HG02938 (cell line): ENCODE measurements around the gene ACSF2.
A peak's percentile ranks its signal among the peaks of the same experiment; 100 is the strongest.

Source experiments
- ATAC-seq: cut with Tn5 transposase; IDR thresholded peaks from one replicate; pipeline ENCODE4 v1.9.1; 2021; ENCODE audit warnings: mild to moderate bottlenecking, moderate library complexity; ENCODE audit not compliant: unreplicated experiment

The ACSF2 gene

DNA sequence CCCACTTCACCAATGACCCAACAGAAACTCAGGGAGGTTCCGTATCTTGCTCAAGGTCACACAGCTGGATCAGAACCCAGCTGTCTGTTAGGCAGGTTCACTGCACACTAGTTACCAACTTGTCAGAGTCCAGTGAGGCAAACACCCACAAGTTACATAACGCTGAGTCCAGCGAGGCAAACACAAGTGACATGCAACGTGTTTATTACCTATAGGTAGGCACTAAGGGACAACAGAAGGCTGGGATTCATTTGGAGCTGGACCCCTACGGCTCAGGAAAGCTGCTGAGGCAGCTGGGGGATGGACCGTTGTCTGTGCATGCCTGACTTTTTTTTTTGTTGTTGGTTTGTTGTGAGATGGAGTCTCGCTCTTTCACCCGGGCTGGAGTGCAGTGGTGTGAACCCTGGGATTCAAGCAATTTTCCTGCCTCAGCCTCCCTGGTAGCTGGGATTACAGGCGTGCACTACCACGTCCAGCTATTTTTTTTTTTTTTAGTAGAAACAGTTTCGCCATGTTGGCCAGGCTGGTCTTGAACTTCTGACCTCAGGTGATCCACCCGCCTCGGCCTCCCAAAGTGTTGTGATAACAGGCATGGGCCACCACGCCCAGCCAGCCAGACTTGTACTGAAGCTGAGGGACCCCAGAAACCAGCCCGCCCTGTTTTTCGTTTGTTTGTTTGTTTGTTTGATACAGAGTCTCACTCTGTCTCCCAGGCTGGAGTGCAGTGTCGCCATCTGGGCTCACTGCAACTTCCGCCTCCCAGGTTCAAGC, 50.7 kb downstream of the ACSF2 start:
- no peak for ATAC-seq

DNA sequence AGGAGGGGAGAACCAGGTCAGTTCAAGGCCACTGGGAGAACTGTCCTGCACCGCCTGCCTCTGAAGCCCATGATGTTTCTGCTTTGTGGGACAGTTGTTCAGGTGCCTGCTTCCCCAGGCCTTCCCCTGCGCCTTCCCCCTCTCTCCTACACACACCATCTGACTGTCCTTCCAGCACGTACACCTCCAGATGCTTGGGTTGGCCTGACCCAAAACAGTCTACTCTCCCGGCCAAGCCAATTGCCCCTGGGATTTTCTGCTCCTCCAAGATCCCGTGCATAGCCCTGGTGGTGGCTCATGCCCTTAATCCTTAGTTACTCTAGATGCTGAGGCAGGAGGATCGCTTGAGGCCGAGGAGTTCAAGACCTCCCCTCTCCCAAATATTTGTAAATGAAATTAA, 52.0 kb downstream of the ACSF2 start:
- ATAC-seq = no peak

DNA sequence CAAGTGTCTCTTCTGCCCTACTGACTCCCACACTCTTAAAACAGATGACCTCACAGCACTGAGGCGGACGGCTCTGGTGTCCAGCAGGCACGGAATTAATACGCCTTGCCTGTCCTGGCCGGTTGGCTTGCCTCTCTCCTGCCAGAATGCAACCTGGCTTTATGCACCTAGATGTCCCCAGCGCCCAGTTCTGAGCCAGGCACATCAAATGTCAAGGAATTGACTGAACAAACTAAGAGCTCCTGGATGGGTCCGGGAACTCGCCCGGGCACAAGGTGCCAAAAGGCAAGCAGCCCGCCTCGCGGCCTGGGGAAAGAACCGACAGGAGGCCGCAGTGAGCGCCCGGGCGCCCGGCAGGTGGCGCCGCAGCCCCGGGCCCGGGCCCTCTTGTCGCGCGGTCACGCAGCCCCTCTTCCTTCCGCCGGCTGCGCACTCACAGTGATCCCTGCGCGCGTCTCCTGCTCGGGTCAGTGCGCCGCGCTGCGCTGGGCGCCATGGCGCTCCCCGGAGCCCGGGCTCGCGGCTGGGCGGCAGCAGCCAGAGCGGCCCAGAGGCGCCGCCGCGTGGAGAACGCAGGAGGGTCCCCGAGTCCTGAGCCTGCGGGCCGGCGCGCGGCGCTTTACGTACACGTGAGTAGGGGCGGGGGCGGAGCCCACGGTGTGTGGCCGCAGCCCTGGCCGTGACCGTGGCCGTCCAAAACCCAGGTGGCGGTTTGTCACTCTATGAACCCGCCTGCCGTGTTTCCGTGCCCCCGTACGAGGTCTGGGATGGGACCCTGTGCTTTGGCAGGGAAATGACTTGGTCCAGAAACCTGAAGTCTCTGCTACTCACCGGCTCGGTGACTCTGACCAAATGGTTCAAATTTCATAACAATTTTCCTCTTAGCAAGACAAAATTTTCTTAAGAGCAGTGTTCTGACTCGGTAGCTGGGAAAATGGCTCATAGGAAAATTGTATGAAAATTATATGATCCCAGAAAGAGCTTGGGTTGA, 52.7 kb downstream of the ACSF2 start, which contains the start of gene RSAD1:
TSS of gene RSAD1 (plus strand) at position 470 of the 991 bp plus-strand sequence. CDS start at position 495, 25 bp downstream.
- peak; percentile 81 for ATAC-seq

DNA sequence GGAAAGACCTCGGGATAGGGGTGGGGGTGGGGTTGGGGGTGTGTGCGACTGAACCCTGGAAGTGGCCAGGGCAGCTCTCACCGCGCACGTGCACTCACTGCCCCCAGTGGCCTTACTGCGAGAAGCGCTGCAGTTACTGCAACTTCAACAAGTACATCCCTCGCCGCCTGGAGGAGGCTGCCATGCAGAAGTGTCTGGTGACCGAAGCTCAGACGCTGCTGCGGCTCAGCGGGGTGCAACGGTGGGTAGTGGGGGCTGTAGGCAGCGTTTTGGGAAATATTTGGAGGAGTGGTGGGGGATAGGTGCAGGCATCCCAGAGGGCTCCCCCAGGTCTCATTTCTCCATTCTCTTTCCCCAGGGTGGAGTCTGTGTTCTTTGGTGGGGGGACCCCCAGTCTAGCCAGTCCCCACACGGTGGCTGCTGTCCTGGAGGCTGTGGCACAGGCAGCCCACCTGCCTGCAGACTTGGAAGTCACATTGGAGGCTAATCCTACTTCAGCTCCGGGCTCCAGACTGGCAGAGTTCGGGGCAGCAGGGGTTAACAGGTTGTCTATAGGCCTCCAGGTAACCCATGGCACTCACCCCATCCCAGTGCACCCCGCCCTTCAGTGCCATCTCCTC, 53.6 kb downstream of the ACSF2 start:
- ATAC-seq = no peak

DNA sequence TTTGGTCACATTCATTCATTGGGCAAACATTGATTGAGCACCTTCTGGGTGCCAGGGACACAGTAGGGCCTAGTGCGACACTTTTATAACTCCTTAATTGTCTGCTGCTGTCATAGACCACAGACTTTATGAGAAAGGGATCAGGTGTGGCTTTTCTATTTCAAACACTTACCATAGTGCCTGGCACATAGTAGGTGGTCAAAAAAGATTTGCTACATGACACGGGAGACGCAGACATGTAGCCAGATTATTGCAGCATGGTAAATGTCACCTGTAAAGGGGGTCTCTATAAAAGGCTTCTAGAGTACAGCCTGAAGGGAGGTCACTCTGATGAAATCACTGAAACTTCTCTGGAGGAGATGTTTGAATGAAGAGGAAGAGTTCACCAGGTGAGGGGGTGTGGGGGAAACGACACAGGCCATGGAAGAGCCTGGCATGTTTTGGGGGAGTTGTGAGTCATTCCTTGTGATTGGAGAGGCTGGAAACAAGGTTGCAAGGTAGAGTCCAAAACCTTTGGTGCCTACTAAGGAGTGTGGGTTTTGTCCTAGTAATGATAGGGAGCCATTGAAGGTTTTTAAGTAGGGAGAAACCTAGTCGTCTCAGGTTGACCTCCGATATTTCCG, 54.2 kb downstream of the ACSF2 start:
- ATAC-seq = no peak

DNA sequence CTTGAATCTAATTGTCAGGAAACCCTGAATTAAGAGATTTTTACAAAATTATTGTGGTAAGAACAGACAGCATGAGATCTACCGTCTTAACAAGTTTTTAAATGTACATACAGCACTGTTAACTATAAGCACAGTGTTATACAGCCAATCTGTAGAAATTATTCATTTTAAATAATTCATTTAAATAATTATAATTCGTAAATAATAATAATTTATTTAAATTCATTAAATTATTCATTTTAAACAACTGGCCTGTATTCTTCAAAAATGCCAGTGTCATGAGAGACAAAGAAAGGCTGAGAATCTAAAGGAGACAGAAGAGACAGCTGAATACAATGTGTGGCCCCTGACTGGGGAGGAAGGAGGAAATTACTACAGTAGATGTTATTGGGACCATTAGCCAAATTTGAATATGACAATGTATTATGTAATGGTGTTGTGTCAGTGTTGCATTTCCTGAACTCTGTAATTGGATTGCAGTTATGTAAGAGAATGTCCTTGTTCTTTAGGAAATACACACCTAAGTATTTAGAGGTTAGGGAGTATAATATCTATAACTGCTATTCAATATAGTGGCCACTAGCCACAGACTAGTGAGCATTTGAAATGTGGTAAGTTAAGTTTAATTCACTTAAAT, 55.0 kb downstream of the ACSF2 start:
- ATAC-seq = no peak

DNA sequence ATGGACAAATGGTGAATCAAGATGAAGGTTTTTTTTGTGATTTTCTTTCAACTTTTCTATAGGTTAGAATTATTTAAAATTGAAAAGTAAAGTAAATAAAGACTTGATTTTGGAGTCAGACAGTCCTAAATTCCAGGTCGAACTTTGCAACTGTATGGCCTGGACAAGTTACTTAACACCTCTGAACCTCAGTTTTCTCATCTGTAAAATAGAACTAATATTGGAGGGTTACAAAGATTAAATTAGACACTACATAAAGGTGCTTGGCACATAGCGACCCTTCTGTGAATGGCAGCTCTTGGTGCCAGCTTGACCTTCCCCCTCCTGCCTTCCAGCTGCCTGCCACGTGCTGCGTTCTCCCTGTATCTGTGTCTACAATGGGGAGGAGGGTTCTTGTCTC, 55.6 kb downstream of the ACSF2 start:
- ATAC-seq = no peak

DNA sequence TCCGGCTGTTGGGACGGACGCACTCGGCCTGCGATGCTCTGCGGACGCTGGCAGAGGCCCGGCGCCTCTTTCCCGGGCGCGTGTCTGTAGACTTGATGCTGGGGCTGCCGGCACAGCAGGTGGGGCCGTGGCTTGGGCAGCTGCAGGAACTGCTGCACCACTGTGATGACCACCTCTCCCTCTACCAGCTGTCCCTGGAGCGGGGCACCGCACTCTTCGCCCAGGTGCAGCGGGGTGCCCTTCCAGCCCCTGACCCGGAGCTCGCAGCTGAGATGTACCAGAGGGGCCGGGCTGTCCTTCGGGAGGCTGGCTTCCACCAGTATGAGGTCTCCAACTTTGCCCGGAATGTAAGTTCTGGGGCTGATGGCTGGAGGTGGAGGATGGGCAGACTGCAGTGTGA, 56.1 kb downstream of the ACSF2 start:
- ATAC-seq = no peak

DNA sequence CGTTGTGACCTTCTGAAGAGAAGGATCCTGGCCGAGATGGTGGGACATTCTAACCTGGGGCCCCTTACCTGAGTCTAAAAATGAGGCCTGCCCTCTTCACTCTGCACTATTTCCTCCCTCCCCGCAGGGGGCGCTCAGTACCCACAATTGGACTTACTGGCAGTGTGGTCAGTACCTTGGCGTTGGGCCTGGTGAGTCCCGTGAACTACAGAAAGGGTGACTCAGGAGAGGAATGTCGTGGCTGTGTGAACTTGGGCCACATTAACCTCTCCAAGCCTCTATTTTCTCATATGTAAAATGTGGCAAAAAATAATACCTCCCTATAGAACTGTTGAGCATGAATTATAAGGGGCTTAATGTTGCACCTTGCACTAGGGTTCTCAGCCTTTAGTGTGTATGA, 56.5 kb downstream of the ACSF2 start:
- no peak for ATAC-seq

DNA sequence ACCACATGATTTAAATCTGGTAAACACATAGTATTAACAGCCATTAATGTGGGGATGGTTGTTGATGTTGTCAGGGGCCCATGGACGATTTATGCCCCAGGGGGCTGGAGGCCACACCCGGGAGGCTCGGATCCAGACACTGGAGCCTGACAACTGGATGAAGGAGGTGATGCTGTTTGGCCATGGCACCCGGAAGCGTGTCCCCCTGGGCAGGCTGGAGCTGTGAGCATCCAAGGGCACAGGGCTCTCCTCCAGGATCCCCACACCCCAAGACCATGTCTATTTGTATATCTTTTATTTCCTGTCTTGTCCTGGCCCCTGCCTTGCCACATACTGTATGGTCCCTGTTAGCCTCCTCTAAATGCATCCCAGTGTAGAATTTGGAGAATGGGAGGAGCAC, 57.2 kb downstream of the ACSF2 start:
- ATAC-seq = no peak

DNA sequence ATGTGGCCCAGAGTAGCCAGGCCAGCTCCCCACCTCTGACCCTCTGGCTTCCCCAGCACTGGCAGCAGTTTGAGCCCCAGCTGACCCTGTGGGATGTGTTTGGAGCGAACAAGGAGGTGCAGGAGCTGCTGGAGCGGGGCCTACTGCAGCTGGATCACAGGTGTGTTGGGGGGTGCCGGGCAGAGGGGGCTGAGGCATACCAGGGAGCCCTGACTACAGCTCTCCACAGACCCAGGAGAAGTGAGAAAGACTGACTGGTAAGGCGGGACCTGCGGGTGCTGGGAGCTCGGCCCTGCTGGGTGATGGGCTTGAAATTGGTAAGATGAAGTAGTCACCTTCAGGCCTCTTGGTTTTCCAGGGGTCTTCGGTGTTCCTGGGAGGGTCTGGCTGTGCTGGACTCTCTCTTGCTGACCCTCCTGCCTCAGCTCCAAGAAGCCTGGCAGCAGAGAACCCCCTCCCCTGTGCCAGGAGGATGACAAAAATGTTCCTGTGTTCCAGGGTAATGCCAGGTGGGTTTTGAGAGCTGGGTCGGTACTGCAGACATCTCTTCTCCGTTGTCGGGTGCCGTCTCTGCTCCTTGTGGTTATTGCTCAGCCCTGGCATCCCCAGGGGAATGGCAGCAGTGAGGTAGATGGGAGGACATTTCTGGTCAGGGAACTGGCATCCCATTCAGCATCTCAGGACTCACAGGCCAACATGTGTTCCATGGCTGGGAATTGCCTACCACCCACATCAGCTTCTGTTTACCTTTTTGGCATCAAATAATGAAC, 58.6 kb downstream of the ACSF2 start:
- no peak for ATAC-seq

DNA sequence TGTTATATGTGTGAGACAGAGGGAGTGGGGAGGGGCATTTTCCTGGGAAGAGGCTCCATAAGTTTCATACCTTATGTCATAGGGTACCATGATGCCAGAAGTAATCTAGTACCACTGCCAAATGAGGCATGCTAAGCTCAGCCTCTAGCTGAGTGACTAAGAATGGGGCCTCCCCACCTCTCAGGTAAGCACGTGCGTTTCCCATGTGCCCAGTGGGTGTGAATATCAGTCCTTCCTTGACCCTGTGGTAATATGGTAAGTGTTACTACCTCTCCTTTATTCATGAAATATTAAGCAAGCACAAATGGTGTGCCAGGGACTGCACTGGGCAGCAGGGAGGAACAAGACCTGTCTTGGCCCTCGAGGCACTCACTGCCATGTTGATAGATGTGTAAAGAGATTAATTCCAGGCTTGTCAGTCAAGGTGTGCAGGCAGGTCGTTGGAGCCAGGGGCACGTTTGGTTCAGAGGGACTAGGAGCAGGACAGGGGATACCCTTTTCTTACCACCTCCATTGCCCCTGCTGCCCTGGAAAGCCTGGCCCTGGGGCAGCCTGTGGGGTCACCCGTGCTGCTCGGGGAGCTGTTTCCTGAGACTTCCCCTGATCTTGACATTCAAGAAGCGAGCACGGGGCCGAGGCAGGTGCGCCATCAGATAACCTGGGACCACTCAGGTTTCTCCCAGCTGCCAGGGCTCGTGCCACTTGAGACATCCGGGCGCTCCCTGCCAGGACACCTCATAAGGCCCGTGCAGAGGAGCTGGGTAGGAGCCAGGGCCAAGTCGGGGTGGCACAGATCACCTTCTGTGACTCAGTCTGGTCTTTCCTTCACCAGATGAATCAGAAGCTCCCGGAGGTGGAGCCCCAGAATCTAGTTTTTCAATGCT, 61.4 kb downstream of the ACSF2 start:
- no peak for ATAC-seq

DNA sequence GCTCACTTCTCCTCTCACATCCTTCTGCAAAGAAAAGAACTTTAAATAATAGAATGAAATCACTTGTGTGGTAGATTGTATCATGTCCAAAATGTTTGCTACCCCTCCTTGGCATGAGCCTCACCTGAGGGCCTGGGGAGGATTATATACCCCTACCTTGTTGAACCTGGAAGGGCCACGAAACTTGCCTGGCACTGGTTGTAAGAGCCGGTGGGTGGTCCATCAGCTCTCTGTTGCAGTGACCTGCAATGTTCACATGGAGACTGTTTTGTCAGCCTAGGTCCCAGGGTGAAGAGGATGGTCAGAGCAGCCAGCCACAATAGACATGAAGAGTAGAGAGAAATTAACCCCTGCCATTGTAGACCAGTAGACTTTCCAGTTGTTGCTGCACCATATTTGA, 62.9 kb downstream of the ACSF2 start:
- no peak for ATAC-seq

DNA sequence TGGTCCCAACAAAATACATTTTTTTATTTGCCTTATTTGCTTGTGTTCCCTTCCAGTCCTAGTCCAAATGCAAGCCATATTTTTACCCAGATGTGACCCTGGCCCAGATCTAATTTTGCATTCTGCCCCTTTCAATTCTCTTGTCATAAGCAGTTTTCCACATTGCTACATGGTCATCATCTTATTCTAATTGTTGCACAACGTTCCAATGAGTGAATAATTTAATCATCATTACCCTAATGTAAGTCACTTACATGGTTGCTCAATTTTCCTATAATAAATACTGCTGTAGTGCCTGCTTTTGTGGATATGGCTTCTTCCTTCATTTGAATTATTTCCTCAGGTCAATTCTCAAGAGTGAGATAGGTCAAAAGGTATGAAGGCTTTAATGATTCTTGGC, 65.5 kb downstream of the ACSF2 start:
- no peak for ATAC-seq

DNA sequence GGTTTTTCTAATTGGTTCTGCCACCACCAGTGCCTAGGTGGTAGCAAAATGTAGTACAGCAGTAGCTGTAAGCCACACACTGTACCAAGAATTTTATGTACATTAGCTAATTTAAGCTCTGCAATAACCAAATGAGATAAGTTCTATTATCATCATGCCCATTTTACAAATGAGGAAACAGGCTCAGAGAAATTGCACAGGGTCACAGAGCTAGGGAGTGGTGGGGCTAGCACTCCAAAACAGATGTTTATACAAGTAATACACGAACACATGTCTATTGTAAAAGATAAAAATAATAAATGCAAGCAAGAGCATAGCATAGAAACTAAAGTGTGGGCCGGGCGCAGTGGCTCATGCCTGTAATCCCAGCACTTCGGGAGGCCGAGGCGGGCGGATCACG, 66.2 kb downstream of the ACSF2 start:
- ATAC-seq = no peak

DNA sequence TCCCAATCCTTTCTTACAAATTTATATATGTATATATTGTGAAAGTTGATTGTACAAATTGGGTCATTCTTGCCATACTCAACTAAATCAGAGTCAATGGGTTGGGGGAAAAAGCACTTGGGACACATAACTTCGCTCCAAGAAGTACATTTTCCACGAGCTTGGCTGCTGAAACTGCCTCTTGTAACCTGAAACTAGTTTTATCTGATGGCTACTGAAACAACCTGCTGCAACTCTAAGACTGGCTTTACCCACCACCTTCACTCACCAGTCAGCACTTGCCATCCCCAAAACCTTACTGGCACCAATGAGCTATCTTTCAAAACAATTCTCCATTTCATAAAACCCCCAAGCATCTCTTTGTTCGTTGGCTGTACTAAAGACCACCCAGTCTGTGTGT, 67.7 kb downstream of the ACSF2 start:
- ATAC-seq = no peak

DNA sequence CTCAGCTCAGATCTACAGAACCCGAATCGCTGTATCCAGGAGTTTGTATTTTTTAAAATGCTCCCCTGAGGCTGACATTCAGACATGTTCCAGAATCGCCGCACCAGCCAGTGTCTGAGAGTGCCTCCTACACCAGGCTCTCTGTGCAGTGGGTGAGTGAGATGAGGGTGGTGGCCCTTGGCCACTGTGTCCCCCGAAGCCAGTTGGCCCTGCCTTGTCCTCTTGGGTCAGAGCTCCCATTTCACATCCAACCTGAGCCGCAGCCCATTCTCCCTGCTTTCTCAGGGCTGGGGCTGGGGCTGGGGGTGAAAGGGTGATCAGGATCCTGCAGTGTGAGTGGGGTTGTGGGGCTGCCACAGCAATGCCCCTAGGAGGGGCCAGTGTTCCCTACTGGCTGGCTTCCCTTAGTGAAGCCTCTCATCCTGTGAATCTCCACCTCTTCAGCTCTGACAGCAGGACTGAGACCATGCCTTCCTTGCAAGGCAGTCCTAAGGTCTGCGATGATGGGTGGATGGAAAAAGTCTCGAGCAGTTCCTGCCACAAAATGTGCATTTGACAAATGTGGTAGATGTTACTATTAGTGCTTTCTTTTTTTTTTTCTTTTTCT, 69.3 kb downstream of the ACSF2 start:
- no peak for ATAC-seq

DNA sequence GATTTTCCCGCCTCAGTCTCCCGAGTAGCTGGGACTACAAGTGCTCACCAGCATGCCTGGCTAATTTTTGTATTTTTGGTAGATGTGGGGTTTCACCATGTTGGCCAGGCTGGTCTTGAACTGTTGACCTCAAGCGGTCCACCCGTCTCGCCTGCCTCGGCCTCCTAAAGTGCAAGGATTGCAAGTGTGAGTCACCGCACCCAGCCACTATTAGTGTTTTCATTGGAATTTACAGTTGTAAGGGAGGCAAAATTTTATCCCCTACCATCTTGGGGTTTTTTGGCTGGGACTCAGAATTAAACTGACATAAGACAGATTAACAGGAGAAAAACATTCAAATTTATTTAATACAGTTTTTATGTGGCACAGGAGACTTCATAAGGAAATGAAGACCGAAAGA, 69.9 kb downstream of the ACSF2 start:
- no peak for ATAC-seq
